Osteocyte (in vitro differentiated cells): ENCODE results near the gene PAIP1. TPM values are rescaled to one million over a fixed set of nuclear protein-coding genes. Genes with fewer than 3 reads are reported as not detected.
A peak's percentile ranks its signal among the peaks of the same experiment; 100 is the strongest.
"Not testable (repeated sequence)": the region's sequence is repeated elsewhere in the genome, so short reads cannot be mapped to it uniquely, and the experiment has no call there.

Experiments used
- DNase-seq: peaks from one replicate; pipeline ENCODE4 v3.0.0; 2021; ENCODE audit warnings: mixed read lengths; ENCODE audit not compliant: unreplicated experiment; ENCODE audit errors: extremely low spot score
- H3K27ac Mint-ChIP-seq: one replicate; pipeline ENCODE4 v1.8.0; 2021; ENCODE audit warnings: mild to moderate bottlenecking, mixed read lengths; ENCODE audit not compliant: unreplicated experiment
- H3K27me3 Mint-ChIP-seq: one replicate; pipeline ENCODE4 v1.8.0; 2021; ENCODE audit warnings: mixed read lengths; ENCODE audit not compliant: unreplicated experiment
- H3K36me3 Mint-ChIP-seq: one replicate; pipeline ENCODE4 v1.8.0; 2021; ENCODE audit warnings: mixed read lengths; ENCODE audit not compliant: unreplicated experiment
- H3K4me1 Mint-ChIP-seq: one replicate; pipeline ENCODE4 v1.8.0; 2021; ENCODE audit warnings: mixed read lengths; ENCODE audit not compliant: unreplicated experiment
- H3K4me3 Mint-ChIP-seq: one replicate; pipeline ENCODE4 v1.8.0; 2021; ENCODE audit warnings: mild to moderate bottlenecking, moderate library complexity, mixed read lengths; ENCODE audit not compliant: unreplicated experiment
- H3K9me3 Mint-ChIP-seq: one replicate; pipeline ENCODE4 v1.8.0; 2021; ENCODE audit warnings: mixed read lengths; ENCODE audit not compliant: unreplicated experiment
- CTCF ChIP-seq: fragments of 200-600 bp; sonication (generic); IDR thresholded peaks from 2 replicates; pipeline ENCODE4 v1.5.0; 2021; ENCODE audit warnings: antibody characterized with exemption, mild to moderate bottlenecking, moderate library complexity
- total RNA-seq: library from RNA; stranded (reverse); gene quantifications from 2 replicates; pipeline ENCODE4 v1.2.1, GENCODE V29; 2021

PAIP1 gene
- total RNA-seq, 1 donor from 2014 or later: 105 TPM

- peak; percentile 89 for DNase-seq
- Mint-ChIP-seq H3K27me3 (no peaks in the 10 kb centered on the region), H3K36me3 (peaks cover 11% of the 10 kb centered on the region), H3K4me3 (peak within 1 kb of the TSS; percentile 93), H3K4me1 (peaks cover 31% of the 10 kb centered on the region), H3K27ac (peak within 1 kb of the TSS; percentile 92), H3K9me3 (no peaks in the 10 kb centered on the region)
- TF ChIP-seq CTCF: no peak
These were observed 45.8 kb upstream of the PAIP1 start, which contains the start of gene NNT for GRCh38 chr5:43602461-43603343. NNT (plus strand) TSS chr5:43603180; CDS start chr5:43609196, 6,016 bp downstream.

- Mint-ChIP-seq H3K4me1 (peaks cover 25% of the 10 kb centered on the region), H3K36me3 (peaks cover 6% of the 10 kb centered on the region), H3K9me3 (no peaks in the 10 kb centered on the region), H3K27ac (peak overlapping the region; percentile 92), H3K27me3 (no peaks in the 10 kb centered on the region), H3K4me3 (peak overlapping the region; percentile 93)
- DNase-seq: no peak
- TF ChIP-seq CTCF: no peak
These were observed 44.8 kb upstream of the PAIP1 start for GRCh38 chr5:43601454-43602260.

- DNase-seq, H3K27me3 Mint-ChIP-seq, H3K27ac Mint-ChIP-seq, H3K36me3 Mint-ChIP-seq, H3K9me3 Mint-ChIP-seq, H3K4me3 Mint-ChIP-seq: not testable (repeated sequence)
- H3K4me1 Mint-ChIP-seq: peaks cover 21% of the 10 kb centered on the region
These were observed 42.0 kb upstream of the PAIP1 start for GRCh38 chr5:43598927-43599326.

- TF ChIP-seq CTCF: no peak
- Mint-ChIP-seq H3K9me3 (no peaks in the 10 kb centered on the region), H3K27ac (no peak overlapping the region), H3K27me3 (no peaks in the 10 kb centered on the region), H3K4me3 (no peak overlapping the region), H3K36me3 (no peaks in the 10 kb centered on the region), H3K4me1 (no peaks in the 10 kb centered on the region)
- DNase-seq: no peak
These were observed 35.5 kb upstream of the PAIP1 start for GRCh38 chr5:43592363-43592762.

- TF ChIP-seq CTCF: no peak
- no peaks in the 10 kb centered on the region for H3K9me3 Mint-ChIP-seq
- no peaks in the 10 kb centered on the region for H3K36me3 Mint-ChIP-seq
- no peaks in the 10 kb centered on the region for H3K4me1 Mint-ChIP-seq
- H3K4me3 Mint-ChIP-seq: no peak overlapping the region
- H3K27ac Mint-ChIP-seq: no peak overlapping the region
- no peak for DNase-seq
- no peaks in the 10 kb centered on the region for H3K27me3 Mint-ChIP-seq
These were observed 33.8 kb upstream of the PAIP1 start for GRCh38 chr5:43590700-43591099.
